Measurements from ENCODE around the gene IFNGR1. TPM values are rescaled to one million over a fixed set of nuclear protein-coding genes. Genes with fewer than 3 reads are reported as not detected.
A peak's percentile ranks its signal among the peaks of the same experiment; 100 is the strongest.

IFNGR1 gene
- total and polyA plus RNA-seq, 2 of the 13 experiments (the other 11 are each of a cell fraction or from before 2014, with no cell fraction given) = 82.8 to 87.8 TPM

DNA sequence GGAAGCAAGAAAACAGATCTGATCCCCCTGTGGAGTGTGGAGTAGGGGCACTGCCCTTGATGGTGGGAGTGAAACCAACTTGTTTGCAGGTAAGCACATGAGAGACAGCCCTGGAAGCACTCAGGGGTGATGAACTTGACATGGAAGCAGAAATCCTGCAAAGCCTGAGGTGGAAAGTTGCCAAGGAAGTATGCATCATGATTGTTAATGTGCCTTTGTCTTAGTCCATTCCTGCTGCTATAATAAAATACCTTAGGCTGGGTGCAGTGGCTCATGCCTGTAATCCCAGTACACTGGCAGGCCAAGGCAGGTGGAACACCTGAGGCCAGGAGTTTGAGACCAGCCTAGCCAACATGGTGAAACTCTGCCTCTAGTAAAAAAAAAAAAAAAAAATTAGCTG, 40.2 kb upstream of the IFNGR1 start:
- POLR2A ChIA-PET = no interaction called here
- peaks cover 45% of the 10 kb centered on the region for H3K4me1 ChIP-seq (ENCODE audit: insufficient read depth, low read length)
- no peak overlapping the region for H3K4me2 ChIP-seq (ENCODE audit: low read depth, low read length)
- H3K9ac ChIP-seq (ENCODE audit: insufficient read depth, low read depth, low read length) = no peak overlapping the region
- no peak for FAIRE-seq
- no peak overlapping the region for H2AFZ ChIP-seq (ENCODE audit: low read length)
- H3K79me2 ChIP-seq (ENCODE audit: insufficient read depth, low read length) = no peaks in the 10 kb centered on the region
- no peak overlapping the region for H3K27ac ChIP-seq (ENCODE audit: extremely low read length, insufficient read depth, low read length)
- in situ Hi-C loops (cut with HindIII; ENCODE audit: extremely low pct_ligation_motif_present, low pct_unique_long_range_greater_than_20kb) (no loop called here), intact Hi-C loops (cut with micrococcal nuclease; ENCODE audit: unreplicated experiment) (loop anchor here (5.0 kb wide), 1 partner anchor 42 kb away; the partner anchor contains the start of gene IFNGR1)
- no peaks in the 10 kb centered on the region for H3K27me3 ChIP-seq (ENCODE audit: control insufficient read depth in 1 of 2, insufficient read depth in 2 of 2, low read length in 2 of 2)
- H3K9me3 ChIP-seq (ENCODE audit: low read length) = peaks cover 16% of the 10 kb centered on the region
- no peaks in the 10 kb centered on the region for H4K20me1 ChIP-seq (ENCODE audit: insufficient read depth, low read length)
- peak; percentile 24 for DNase-seq (ENCODE audit: low spot score)
- CTCF ChIA-PET (ENCODE audit: low intra/inter-chr PET ratio, low total read pairs) = no interaction called here
- H3K36me3 ChIP-seq (replicated peaks in 1 of 2; ENCODE audit: control insufficient read depth in 1 of 2, insufficient read depth in 2 of 2, low read length in 2 of 2) = no peaks in the 10 kb centered on the region
- no peak overlapping the region for H3K4me3 ChIP-seq (replicated peaks in 1 of 3; ENCODE audit: insufficient read depth in 1 of 3, low read depth in 2 of 3, low read length in 3 of 3)
- peak; percentile 81 for TF ChIP-seq ZNF12 (CRISPR knock-in tag; IDR thresholded peaks at IDR 0.05)
- TF ChIP-seq U2AF2 (IDR thresholded peaks at IDR 0.05; ENCODE audit: low read depth, low read length) = no peak
- TF ChIP-seq MLLT10 (CRISPR knock-in tag; IDR thresholded peaks at IDR 0.05) = no peak
- TF ChIP-seq THAP8 (CRISPR knock-in tag; IDR thresholded peaks at IDR 0.05; ENCODE audit: borderline replicate concordance) = no peak
- no peak for TF ChIP-seq ZNF282 (IDR thresholded peaks at IDR 0.05; ENCODE audit: partially characterized antibody)
- no peak for TF ChIP-seq FOXJ3 (CRISPR knock-in tag; IDR thresholded peaks at IDR 0.05; ENCODE audit: borderline replicate concordance)
- ATAC-seq = no peak
- no TSS peak for BruUV-seq (replicated peaks)

GRCh38 chr6:137258170-137258569, 39.0 kb upstream of the IFNGR1 start:
- ChIA-PET CTCF (ENCODE audit: low intra/inter-chr PET ratio, low total read pairs) (no interaction called here), POLR2A (no interaction called here)
- in situ Hi-C loops (cut with HindIII; ENCODE audit: extremely low pct_ligation_motif_present, low pct_unique_long_range_greater_than_20kb) (no loop called here), intact Hi-C loops (cut with micrococcal nuclease; ENCODE audit: unreplicated experiment) (loop anchor here (5.0 kb wide), 1 partner anchor 41 kb away; the partner anchor contains the start of gene IFNGR1)
- H3K9ac ChIP-seq (ENCODE audit: insufficient read depth, low read depth, low read length) = no peak overlapping the region
- no peaks in the 10 kb centered on the region for H3K27me3 ChIP-seq (ENCODE audit: control insufficient read depth in 1 of 2, insufficient read depth in 2 of 2, low read length in 2 of 2)
- WGBS (ENCODE audit: low lambda C conversion rate) = 90% methylated on average over 3 of the region's 3 CpGs
- H3K9me3 ChIP-seq (ENCODE audit: low read length) = peaks cover 28% of the 10 kb centered on the region
- no peak overlapping the region for H3K4me3 ChIP-seq (replicated peaks in 1 of 3; ENCODE audit: insufficient read depth in 1 of 3, low read depth in 2 of 3, low read length in 3 of 3)
- no peaks in the 10 kb centered on the region for H3K79me2 ChIP-seq (ENCODE audit: insufficient read depth, low read length)
- no peak overlapping the region for H2AFZ ChIP-seq (ENCODE audit: low read length)
- DNase-seq (ENCODE audit: low spot score) = no peak
- H3K4me1 ChIP-seq (ENCODE audit: insufficient read depth, low read length) = peaks cover 45% of the 10 kb centered on the region
- H4K20me1 ChIP-seq (ENCODE audit: insufficient read depth, low read length) = no peaks in the 10 kb centered on the region
- no peak overlapping the region for H3K4me2 ChIP-seq (ENCODE audit: low read depth, low read length)
- H3K27ac ChIP-seq (ENCODE audit: extremely low read length, insufficient read depth, low read length) = no peak overlapping the region
- no peaks in the 10 kb centered on the region for H3K36me3 ChIP-seq (replicated peaks in 1 of 2; ENCODE audit: control insufficient read depth in 1 of 2, insufficient read depth in 2 of 2, low read length in 2 of 2)
- no peak for ATAC-seq
- TF ChIP-seq MEF2D (CRISPR knock-in tag; IDR thresholded peaks at IDR 0.05) (no peak), CEBPB (IDR thresholded peaks at IDR 0.05; ENCODE audit: borderline replicate concordance, low read depth, low read length) (peak; percentile 63; the same call in 1 of the 2 replicates), ATF7 (IDR thresholded peaks at IDR 0.05) (peak; percentile 56), ATF7 (CRISPR knock-in tag; IDR thresholded peaks at IDR 0.05) (no peak)
- no TSS peak for BruUV-seq (replicated peaks)
- FAIRE-seq = no peak

All from HepG2 (cell line).